ENCODE data around the gene VGF. TPM values are rescaled to one million over a fixed set of nuclear protein-coding genes. Genes with fewer than 3 reads are reported as not detected.

The VGF gene
- total RNA-seq, 1 experiment from 2014 or later, result 0.74 TPM

DNA sequence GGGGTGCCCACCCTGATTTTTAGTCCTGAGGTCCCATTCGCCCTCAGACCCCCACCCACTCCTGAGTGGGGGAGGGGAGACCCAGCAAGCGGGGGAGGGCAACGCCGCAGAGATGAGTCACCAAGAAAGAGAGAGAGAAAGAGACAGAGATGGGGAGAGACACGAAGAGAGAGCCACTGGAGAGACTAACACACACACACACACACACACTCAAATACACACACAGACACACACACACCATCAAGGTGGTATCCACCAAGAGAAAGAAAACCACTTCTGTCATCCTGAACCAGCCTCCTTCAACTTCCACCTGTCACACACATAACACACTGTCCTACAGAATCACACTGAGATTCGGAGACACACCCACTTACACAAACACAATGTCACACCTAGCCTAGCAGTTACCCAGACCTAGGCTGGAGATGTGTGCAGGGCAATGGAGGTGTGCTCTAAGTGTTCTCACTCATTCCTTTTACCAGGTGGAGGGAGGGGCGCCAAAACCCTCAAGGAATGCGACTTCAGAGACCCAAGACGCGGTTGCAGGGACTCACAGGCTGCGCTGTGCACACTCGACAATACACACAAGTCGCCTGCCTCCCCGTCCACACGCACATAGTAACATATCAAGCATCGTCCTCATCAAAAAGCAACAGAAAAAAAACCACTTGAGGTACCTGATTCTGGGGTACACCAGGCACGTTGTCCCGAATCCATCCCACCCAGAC lies 3.9 kb upstream of the VGF start:
- DNase-seq (ENCODE audit: low read depth), result no peak
- in situ Hi-C loops (cut with HindIII; ENCODE audit: low pct_unique_long_range_greater_than_20kb, low sequenced_read_pairs), result no loop called here

DNA sequence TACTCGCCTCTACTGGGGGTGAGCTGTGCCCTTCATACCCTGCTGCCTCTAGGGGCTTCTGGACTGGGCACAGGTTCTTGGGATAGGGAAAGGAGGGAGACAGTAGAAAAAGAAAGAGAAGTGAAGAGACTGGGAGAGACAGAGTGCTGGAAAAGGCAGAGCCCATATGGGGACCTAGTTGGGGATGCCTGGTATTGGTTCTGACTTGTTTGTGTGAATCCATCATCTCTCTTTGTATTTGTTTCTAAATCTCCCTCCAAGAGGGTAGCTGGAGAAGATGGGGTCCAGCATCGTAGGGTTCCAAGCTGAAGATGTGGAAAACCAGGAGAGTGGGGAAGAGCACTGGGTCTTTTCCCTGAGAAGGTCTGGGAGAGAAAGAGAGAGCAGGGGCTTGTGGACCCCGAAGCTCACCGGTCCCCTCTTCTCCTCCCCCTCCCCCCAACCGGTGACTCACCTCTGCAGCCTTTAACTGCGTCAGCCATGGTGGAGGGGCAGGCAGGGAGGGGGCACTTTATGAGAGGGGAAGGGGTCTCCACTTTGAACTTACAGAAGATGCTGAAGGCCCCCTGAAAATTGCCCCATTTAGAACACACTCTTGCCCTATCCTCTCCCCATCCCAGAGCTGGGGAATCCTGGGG lies 3.2 kb upstream of the VGF start:
- no peak for DNase-seq (ENCODE audit: low read depth)
- in situ Hi-C loops (cut with HindIII; ENCODE audit: low pct_unique_long_range_greater_than_20kb, low sequenced_read_pairs), result no loop called here

GRCh38 chr7:101167645-101168411 lies 2.5 kb upstream of the VGF start:
- DNase-seq (ENCODE audit: low read depth), result no peak
- in situ Hi-C loops (cut with HindIII; ENCODE audit: low pct_unique_long_range_greater_than_20kb, low sequenced_read_pairs), result no loop called here

DNA sequence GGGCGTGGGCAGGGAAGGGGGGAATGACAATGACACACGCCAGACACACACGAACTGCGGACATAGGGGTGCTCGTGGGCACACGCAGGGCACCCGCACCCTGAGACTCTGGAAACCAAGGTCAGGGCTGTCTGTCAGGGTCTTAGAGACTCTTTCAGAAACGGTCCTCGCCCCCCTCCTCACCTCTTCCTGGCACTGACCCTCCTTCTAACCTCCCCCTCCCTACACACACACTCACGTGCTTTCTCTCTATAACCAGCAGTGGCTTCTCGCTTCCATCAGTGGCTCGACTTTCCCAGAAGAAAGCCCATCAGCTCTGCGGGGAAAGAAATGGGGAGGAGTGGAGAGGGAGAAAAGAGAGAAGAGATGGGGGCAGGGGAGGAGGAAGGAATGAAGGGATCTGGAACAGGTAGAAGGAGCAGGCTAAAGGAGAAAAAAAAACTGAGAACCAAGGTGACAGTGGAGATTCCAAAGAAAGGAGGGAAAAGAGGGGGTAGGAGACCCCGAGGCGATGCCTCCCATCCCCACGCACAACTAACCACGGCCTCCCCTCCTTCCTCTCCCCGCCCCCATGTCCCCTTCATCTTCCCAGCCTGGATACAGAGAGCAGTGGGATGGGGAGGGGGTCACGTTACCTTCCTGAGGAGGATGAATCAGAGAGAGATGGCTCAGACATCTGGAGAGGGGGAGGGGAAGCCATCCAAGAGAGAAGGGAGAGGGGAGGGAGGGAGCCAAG lies 1.7 kb upstream of the VGF start:
- DNase-seq (ENCODE audit: low read depth), result no peak
- in situ Hi-C loops (cut with HindIII; ENCODE audit: low pct_unique_long_range_greater_than_20kb, low sequenced_read_pairs), result no loop called here

DNA sequence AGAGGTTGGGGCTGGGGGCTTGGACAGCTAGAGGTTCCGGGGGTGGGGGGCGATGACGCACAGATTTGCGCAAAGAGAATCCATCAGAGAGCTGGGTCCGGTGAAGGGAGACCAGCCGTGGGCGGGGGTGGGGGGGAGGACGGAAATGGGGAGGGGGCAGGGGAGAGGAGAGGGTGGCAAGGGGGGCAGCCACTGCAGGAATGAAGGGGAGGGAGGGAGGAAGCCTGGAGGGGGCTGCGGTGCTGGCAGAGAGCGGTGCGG lies 1.2 kb upstream of the VGF start:
- in situ Hi-C loops (cut with HindIII; ENCODE audit: low pct_unique_long_range_greater_than_20kb, low sequenced_read_pairs), result no loop called here
- DNase-seq (ENCODE audit: low read depth), result no peak

DNA sequence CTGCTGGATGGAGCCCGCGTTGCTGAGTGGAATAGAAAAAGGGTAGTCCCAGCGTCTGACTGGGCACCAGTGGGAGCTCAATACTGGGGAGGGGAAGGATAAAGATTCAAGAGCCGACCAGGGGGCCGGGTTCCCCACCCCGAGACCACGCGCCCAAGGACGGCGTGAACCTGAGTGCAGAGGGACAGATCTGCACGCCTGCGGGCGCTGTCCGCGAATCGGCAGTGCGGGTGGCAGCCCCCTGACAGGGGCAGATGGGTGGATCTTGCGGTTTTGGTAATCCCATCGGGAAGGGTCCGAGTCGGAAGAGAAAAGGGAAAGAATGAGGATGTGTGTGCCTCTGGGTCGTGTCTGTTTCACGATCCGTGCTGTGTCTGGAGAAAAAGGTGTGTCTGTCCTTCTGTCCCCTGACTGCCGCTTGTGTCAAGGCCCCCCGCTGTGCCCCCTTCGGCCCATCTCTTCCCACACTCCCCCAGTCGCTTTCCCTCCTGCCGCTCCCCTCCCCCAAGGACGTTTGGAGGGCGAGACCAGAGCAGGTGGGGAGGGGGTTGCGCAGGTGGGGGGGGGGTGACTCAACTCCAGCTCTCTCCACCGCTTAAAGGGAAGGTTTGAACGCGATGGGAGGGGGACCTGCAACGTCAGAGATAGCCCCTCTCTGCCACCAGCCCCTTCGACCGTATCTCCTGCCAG lies 734 bp upstream of the VGF start:
- DNase-seq (ENCODE audit: low read depth), result no peak
- in situ Hi-C loops (cut with HindIII; ENCODE audit: low pct_unique_long_range_greater_than_20kb, low sequenced_read_pairs), result no loop called here

DNA sequence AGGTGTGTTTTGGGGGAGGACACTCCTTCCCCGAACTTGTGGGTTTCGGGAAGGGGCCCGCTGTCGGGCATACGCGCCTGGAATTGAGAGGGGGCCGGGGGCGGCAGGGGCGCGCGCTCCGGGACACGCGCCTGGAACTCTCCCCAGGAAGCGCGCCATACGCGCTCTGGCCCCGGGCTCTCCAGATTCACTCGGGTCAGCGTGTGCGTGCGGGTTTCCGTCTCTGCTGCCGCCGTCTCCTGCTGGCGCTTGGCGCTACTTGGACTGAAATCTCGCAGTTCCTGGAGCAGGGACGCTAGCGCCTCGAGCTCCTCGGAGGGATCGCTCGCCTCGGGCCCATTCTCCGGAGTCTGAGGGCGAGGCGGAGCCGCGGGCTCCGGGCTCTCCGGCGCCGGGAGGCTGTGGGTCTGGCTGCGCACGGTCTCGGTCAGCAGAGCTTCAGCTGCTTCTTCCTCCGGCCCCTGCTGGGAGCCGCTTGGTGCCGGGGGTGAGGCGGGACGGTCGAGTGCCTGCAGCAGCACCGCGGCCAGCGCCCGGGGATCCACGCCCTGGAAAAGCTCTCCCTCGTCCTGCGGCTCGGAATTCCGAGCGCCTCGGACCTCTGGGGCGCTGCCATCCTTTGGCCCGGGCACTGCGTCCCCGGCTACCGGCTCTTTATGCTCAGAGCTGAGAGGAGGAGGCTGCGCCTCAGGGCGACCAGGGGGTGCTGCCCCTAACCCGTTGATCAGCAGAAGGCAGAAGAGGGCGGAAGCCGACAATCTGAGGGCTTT lies 1.1 kb downstream of the VGF start:
- peak; percentile 69 for DNase-seq (ENCODE audit: low read depth)
- in situ Hi-C loops (cut with HindIII; ENCODE audit: low pct_unique_long_range_greater_than_20kb, low sequenced_read_pairs), result no loop called here

DNA sequence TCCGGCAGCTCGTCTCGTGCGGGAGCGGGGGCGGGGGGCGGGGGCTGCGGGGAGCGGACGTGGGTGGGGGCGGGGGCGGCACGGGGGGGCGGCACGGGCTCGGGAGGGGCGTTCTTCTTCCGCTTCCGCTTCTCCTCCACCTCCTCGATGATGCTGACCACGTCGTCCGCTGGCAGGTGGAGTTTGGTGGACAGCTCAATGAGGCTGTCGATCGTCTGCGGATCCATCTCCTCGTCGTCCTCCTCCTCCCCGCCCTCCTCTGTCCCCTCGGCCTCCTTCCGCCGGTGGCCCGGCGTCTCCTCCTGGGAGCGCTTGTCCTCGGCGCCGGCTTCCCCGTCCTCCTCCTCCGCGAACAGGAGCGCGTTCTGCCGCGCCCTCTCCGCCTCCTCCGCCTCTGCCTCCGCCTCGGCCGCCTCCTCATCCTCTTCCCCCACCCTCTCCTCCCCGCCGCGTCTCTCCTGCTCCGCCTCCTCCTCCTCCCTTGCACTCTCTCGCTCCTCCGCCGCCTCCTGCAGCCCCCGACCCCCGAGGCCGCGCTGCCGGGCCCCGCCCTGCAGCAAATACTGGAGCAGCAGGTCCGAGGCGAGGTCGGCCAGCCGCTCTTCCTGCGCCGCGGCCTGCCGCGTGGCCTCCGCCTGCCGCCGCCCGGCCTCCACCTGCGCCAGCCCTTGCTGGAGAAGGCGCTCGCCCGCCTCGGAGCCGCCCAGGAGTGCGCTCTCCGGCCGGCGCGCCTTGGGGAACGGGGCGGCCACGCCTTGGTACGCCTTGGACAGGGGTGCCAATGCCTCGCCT lies 1.9 kb downstream of the VGF start:
- peak; percentile 79 for DNase-seq (ENCODE audit: low read depth)
- in situ Hi-C loops (cut with HindIII; ENCODE audit: low pct_unique_long_range_greater_than_20kb, low sequenced_read_pairs), result no loop called here

- in situ Hi-C loops (cut with HindIII; ENCODE audit: low pct_unique_long_range_greater_than_20kb, low sequenced_read_pairs), result no loop called here
- peak; percentile 72 for DNase-seq (ENCODE audit: low read depth)
Observed at GRCh38 chr7:101162551-101163278, 2.7 kb downstream of the VGF start.

DNA sequence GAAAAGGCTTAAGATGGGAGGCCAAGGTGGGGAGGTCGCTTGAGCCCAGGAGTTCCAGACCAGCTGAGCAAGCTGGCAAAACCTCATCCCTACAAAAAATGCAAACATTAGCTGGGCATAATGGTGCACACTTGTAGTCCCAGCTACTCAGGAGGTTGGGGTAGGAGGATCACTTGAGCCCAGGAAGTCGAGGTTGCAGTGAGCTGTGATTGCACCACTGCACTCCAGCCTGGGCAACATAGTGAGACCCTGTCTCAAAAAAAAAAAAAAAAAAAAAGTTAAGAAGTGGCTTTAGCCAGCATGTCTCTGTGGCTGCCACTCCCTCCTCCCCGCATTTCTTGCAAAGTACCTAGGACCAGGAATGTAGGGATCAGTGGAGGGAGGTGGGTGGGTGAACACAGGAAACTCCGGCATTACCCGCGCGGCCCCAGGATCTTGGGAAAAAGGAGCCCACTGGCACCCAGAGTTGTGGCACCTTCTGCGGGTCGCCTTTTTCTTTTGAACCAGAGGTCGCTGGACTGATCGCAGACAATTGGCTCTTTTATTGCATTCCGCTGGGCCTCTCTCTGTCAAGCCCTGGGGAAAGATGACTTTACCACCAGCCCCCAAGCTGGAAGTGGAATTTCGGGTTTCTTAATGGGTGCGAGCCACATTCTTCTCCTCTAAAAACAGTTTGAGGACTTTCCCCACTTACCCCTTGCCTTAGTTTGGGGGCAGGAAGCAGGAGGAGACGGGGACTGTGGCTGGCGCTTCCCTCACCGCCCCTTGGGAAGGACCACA lies 3.5 kb downstream of the VGF start:
- in situ Hi-C loops (cut with HindIII; ENCODE audit: low pct_unique_long_range_greater_than_20kb, low sequenced_read_pairs), result no loop called here

DNA sequence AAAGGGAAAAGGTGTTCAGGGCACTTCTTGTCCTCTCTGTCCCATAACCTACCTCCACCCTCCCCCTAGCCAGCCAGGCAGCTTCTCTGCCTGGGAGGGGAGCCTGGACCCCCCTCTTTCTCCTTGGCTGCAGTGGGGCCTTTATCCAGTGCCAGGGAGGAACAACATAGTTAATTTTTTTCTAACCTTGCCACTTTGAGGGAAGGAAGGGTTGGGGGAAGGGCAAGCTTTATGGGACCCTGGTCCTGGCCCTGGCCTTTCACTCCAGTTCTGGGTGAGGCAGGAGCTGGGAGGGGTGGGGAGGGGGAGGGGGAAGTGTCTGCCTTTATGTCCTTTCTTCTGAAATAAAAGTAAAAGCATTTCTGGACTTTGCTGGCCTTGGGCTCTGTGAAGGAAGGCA lies 4.5 kb downstream of the VGF start:
- in situ Hi-C loops (cut with HindIII; ENCODE audit: low pct_unique_long_range_greater_than_20kb, low sequenced_read_pairs), result no loop called here
- DNase-seq (ENCODE audit: low read depth), result no peak

More for the DNA sequence above, 3.5 kb downstream of the VGF start:
- no peak for DNase-seq (ENCODE audit: low read depth)

GRCh38 chr7:101159696-101160674 lies 5.4 kb downstream of the VGF start:
- in situ Hi-C loops (cut with HindIII; ENCODE audit: low pct_unique_long_range_greater_than_20kb, low sequenced_read_pairs), result no loop called here
- DNase-seq (ENCODE audit: low read depth), result peak; percentile 79

GRCh38 chr7:101156866-101157589 lies 8.3 kb downstream of the VGF start:
- DNase-seq (ENCODE audit: low read depth), result no peak
- in situ Hi-C loops (cut with HindIII; ENCODE audit: low pct_unique_long_range_greater_than_20kb, low sequenced_read_pairs), result no loop called here

DNA sequence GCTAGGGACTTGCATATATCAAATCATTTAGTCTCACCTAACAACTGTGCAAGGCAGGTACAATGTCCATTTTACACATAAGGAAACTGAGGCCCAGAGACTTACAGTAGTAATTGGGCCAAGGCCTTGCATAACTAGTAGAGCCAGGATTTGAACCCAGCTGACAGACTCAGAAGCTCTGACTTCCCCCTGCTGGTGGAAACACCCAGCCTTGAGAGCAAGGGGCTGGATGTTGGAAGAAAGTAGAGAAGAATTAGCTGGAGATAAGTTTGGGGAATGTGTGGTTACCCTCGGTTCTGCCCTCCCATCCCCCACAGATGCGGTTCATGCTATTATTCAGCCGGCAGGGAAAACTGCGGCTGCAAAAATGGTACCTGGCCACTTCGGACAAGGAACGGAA lies 9.1 kb downstream of the VGF start:
- in situ Hi-C loops (cut with HindIII; ENCODE audit: low pct_unique_long_range_greater_than_20kb, low sequenced_read_pairs), result no loop called here
- DNase-seq (ENCODE audit: low read depth), result no peak
